DOHH2 (cell line): ENCODE results near the gene ZFYVE1.
"Not testable (repeated sequence)": the region's sequence is repeated elsewhere in the genome, so short reads cannot be mapped to it uniquely, and the experiment has no call there.

Experiments used
- CTCF ChIP-seq: fragments of 200-600 bp; sonication (generic); IDR thresholded peaks from one replicate; pipeline ENCODE4 v1.5.1; 2014; ENCODE audit warnings: antibody characterized with exemption, mild to moderate bottlenecking, low read depth, low read length; ENCODE audit not compliant: poor library complexity, severe bottlenecking
- EZH2phosphoT487 ChIP-seq: fragments of 200-600 bp; sonication (generic); IDR thresholded peaks from 2 replicates; pipeline ENCODE4 v1.6.1; 2017; ENCODE audit warnings: borderline replicate concordance, mild to moderate bottlenecking, antibody characterized with exemption, low read length, moderate library complexity, mixed read lengths

GRCh38 chr14:72962336-72962754 is 64.6 kb downstream of the ZFYVE1 start:
- not testable (repeated sequence) for TF ChIP-seq CTCF, EZH2phosphoT487
